Measurements from ENCODE around the gene TAF15.

Gene TAF15

GRCh38 chr17:35808962-35809854 is at the start of gene TAF15:
TSS of gene TAF15 (plus strand) at chr17:35809484. CDS start at chr17:35809570, 86 bp downstream.
- peak; percentile 99 for DNase-seq

- no peak for DNase-seq
These were observed 48.7 kb upstream of the TAF15 start, which contains the start of gene C17orf50 for GRCh38 chr17:35760587-35760986. TSS of gene C17orf50 (plus strand) at chr17:35760887. CDS start at chr17:35760942, 55 bp downstream.

GRCh38 chr17:35761601-35762000 is 47.7 kb upstream of the TAF15 start:
- DNase-seq: no peak

- DNase-seq: no peak
These were observed 45.5 kb upstream of the TAF15 start for GRCh38 chr17:35763767-35764122.

GRCh38 chr17:35764123-35764991 is 44.9 kb upstream of the TAF15 start:
- peak; percentile 96 for DNase-seq

- peak; percentile 41 for DNase-seq
These were observed 44.1 kb upstream of the TAF15 start for GRCh38 chr17:35765086-35765710.

- peak; percentile 54 for DNase-seq
These were observed 43.4 kb upstream of the TAF15 start for GRCh38 chr17:35765756-35766488.

GRCh38 chr17:35766489-35766877 is 42.8 kb upstream of the TAF15 start:
- DNase-seq: no peak

- peak; percentile 55 for DNase-seq
These were observed 42.3 kb upstream of the TAF15 start for GRCh38 chr17:35766903-35767510.

- no peak for DNase-seq
These were observed 40.5 kb upstream of the TAF15 start for GRCh38 chr17:35768797-35769196.

- DNase-seq: no peak
These were observed 39.3 kb upstream of the TAF15 start for GRCh38 chr17:35769895-35770486.

GRCh38 chr17:35773129-35773528 is 36.2 kb upstream of the TAF15 start:
- DNase-seq: no peak

GRCh38 chr17:35773679-35774425 is 35.4 kb upstream of the TAF15 start:
- no peak for DNase-seq

GRCh38 chr17:35774499-35774898 is 34.8 kb upstream of the TAF15 start:
- DNase-seq: peak; percentile 32

GRCh38 chr17:35775039-35775438 is 34.2 kb upstream of the TAF15 start:
- no peak for DNase-seq

- no peak for DNase-seq
These were observed 33.7 kb upstream of the TAF15 start for GRCh38 chr17:35775583-35775982.

- no peak for DNase-seq
These were observed 30.6 kb upstream of the TAF15 start for GRCh38 chr17:35778641-35779196.

- DNase-seq: no peak
These were observed 28.3 kb upstream of the TAF15 start for GRCh38 chr17:35780950-35781349.

- no peak for DNase-seq
These were observed 24.4 kb upstream of the TAF15 start for GRCh38 chr17:35784895-35785294.

GRCh38 chr17:35786941-35787432 is 22.3 kb upstream of the TAF15 start:
- no peak for DNase-seq
